Endothelial cell of umbilical vein (primary cell): ENCODE results near the gene SYNM.
A peak's percentile ranks its signal among the peaks of the same experiment; 100 is the strongest.

ENCODE experiments used
- EZH2 ChIP-seq: IDR thresholded peaks from 2 replicates; pipeline ENCODE4 v1.6.1; 2012; ENCODE audit warnings: borderline replicate concordance, low read depth, mild to moderate bottlenecking, moderate library complexity, low read length, inconsistent platforms; ENCODE audit not compliant: severe bottlenecking
- FOS ChIP-seq: IDR thresholded peaks from 2 replicates; pipeline ENCODE4 v1.6.1; 2011; ENCODE audit warnings: mild to moderate bottlenecking, low read length, moderate library complexity, borderline replicate concordance; ENCODE audit not compliant: insufficient read depth
- GATA2 ChIP-seq: IDR thresholded peaks from 2 replicates; pipeline ENCODE4 v1.7.0; 2011; ENCODE audit warnings: low read depth, mild to moderate bottlenecking, moderate library complexity, mixed read lengths, low read length; ENCODE audit not compliant: insufficient read length, insufficient read depth
- MYC ChIP-seq: IDR thresholded peaks from one replicate; pipeline ENCODE4 v1.6.1; 2011; ENCODE audit warnings: mild to moderate bottlenecking, low read depth, low read length
- POLR2A ChIP-seq: IDR thresholded peaks from 2 replicates; pipeline ENCODE4 v1.6.1; 2012; ENCODE audit warnings: low read depth, mild to moderate bottlenecking, control low read depth, low read length
- POLR2AphosphoS5 ChIP-seq: IDR thresholded peaks from 2 replicates; pipeline ENCODE4 v1.6.1; 2012; ENCODE audit warnings: low read depth, mild to moderate bottlenecking, control low read depth, low read length, moderate library complexity; ENCODE audit not compliant: insufficient read depth
- TF ChIP-seq, protein P1 (sequence below), 2 donors: IDR thresholded peaks; 1 replicate in 1 of 2; 2 replicates in 1 of 2; pipeline ENCODE4 v1.5.1; 2011; ENCODE audit warnings: low read length in 2 of 2, mild to moderate bottlenecking in 2 of 2, moderate library complexity in 2 of 2, control low read depth in 1 of 2, inconsistent platforms in 1 of 2, low read depth in 1 of 2; ENCODE audit not compliant: insufficient read depth in 1 of 2; ENCODE audit errors: extremely low read depth in 1 of 2
- TF ChIP-seq, protein P2 (sequence below): IDR thresholded peaks from 2 replicates; pipeline ENCODE4 v1.6.1; 2011; ENCODE audit not compliant: insufficient read depth, insufficient read length

DNA sequence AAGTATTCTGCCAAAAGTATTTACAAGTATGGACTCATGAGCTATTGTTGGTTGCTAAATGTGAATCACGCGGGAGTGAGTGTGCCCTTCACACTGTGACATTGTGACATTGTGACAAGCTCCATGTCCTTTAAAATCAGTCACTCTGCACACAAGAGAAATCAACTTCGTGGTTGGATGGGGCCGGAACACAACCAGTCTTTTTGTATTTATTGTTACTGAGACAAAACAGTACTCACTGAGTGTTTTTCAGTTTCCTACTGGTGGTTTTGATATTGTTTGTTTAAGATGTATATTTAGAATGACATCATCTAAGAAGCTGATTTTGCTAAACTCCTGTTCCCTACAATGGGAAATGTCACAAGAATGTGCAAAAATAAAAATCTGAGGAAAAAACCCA is 30.3 kb downstream of the SYNM start:
- TF ChIP-seq, protein P1, sequence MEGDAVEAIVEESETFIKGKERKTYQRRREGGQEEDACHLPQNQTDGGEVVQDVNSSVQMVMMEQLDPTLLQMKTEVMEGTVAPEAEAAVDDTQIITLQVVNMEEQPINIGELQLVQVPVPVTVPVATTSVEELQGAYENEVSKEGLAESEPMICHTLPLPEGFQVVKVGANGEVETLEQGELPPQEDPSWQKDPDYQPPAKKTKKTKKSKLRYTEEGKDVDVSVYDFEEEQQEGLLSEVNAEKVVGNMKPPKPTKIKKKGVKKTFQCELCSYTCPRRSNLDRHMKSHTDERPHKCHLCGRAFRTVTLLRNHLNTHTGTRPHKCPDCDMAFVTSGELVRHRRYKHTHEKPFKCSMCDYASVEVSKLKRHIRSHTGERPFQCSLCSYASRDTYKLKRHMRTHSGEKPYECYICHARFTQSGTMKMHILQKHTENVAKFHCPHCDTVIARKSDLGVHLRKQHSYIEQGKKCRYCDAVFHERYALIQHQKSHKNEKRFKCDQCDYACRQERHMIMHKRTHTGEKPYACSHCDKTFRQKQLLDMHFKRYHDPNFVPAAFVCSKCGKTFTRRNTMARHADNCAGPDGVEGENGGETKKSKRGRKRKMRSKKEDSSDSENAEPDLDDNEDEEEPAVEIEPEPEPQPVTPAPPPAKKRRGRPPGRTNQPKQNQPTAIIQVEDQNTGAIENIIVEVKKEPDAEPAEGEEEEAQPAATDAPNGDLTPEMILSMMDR (IDR thresholded peaks at IDR 0.05; ENCODE audit: extremely low read depth in 1 of 2, insufficient read depth in 1 of 2, low read depth in 1 of 2, low read length in 2 of 2), result no peak
- TF ChIP-seq, protein P2, sequence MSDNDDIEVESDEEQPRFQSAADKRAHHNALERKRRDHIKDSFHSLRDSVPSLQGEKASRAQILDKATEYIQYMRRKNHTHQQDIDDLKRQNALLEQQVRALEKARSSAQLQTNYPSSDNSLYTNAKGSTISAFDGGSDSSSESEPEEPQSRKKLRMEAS, result no peak
- no peak for TF ChIP-seq EZH2
- no peak for TF ChIP-seq POLR2A
- peak; percentile 13 for TF ChIP-seq FOS
- no peak for TF ChIP-seq POLR2AphosphoS5
- no peak for TF ChIP-seq GATA2
- no peak for TF ChIP-seq MYC
